HG02642 (cell line): ENCODE results near the gene SLX9.

Source experiments
- ATAC-seq: cut with Tn5 transposase; IDR thresholded peaks from one replicate; pipeline ENCODE4 v1.9.1; 2021; ENCODE audit warnings: mild to moderate bottlenecking; ENCODE audit not compliant: unreplicated experiment, poor library complexity

SLX9 gene

DNA sequence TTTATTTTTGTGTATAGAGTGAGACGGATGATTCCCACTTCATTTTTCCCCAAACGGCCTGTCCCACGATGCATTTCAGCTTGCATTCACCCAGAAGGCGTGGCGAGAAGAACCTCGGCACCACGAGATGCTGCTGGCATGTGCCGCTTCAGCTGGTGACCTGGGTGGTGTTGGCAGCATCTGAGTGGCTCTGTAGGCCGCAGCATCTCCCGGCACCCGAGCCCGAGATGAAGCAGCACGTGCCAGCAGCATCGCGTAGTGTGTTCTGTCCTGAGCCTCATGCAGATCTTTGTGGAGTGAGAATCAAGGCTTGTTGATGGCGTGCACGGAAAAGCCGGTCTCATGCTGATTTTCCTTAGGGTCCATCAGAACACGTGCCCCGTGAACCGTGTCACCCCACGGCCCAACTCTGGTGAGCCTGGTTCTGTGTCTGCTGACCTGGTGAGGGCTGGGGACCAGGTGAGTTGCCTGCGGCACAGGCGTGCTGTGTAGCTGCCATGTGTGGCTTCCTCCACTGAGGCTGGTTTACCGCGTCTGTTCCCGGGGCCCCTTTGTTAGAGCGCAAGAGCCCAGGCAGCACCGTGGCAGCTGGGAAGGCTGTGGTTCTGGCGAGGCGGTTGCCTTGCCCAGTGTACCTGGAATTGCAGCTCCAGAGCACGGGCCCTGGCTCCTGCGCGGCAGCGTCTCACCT is 16.7 kb downstream of the SLX9 start:
- ATAC-seq, result no peak

DNA sequence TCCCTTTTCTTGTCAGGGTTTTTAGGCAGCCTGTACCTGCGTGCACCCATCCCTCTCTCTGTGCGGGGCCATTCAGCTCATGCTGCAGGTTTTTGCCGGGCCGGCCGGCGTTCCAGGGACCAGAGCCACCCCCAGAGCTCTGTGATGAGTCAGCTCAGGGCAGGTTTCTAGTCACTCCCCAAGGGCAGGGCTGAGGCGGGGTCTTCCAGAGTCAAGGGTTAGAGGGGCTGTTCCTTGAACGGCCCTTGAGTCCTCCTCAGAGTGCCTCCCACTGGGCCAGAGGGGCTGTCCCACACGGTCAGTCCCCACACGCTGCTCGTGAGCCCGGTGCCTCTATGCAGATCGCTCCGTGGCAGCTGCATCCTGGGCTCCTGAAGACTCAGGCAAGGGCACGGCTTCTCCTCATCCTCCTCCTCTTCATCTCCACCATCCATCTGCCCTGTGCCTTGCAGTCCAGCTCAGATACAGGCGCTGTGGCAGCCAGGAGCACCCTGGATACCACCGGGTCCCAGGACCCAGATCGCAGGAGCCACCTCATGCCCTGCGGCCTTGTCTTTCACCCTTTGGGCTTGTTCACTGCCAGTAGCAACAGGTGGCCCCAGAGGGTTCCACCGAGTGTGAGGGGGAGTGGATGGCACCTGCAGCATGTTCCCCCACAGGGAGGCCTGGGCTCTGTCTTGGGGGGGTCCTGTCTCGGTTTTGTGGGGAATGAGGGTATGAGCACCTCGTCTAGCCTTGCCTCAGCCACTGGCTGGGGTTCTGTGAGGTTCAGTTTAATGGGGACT is 17.4 kb downstream of the SLX9 start:
- no peak for ATAC-seq

DNA sequence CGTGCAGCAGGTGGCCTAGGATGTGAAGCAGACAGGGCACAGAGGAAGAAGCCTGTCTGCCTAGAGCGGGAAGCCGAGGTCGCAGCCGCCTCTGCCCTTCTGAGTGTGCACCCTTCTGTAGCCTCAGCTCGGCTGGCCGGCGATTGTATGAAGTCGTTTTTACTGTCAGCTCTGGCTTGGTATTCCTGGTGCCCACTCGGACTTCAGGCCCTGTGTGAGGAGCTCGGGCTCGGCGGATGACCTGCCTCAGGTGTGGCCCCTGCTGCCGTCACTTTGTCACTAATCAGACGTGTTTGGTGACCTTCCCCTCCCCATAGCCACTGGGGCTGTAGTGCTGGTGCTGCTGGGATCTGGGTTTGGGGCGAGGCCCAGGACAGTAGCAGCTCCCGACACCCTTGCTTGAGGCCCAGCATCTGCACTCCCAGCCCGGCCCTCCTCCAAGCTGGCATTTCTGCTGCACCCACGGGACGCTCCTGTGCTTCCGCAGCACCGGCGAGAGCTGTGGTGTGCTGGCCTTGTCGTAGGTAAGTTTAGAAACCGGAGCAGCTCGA is 18.1 kb downstream of the SLX9 start:
- ATAC-seq, result no peak

DNA sequence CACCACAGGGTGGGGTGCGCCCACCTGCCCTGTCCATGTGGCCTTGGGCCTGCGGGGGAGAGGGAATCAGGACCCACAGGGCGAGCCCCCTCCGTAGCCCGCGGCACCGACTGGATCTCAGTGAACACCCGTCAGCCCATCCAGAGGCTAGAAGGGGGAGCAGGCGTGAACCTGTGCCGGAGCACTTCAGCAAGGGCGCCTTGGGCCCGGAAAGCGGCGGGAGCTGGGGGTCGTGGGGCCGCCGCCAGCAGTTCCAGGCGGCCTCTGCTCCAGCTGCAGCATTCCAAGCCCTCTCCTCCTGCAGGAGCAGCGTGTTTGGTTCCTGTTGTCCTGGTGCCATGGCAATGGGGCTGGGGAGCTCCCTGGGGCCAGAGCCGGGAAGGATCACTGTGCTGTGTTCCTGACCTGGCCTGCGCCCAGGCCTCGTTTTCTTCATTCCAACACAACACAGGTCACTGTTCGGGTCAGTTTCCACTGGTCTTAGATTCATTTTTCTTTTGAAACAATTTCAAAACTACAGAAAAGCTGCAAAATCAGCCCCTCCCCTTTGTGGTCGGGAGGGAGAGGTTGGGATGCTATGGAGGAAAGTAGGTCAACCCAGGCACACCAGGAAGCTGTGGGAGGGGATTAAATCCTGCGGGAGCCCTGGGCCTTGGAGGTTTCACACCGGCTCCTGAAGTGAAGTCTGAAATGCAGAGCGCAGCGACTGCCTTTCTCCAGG is 18.8 kb downstream of the SLX9 start:
- ATAC-seq, result no peak

DNA sequence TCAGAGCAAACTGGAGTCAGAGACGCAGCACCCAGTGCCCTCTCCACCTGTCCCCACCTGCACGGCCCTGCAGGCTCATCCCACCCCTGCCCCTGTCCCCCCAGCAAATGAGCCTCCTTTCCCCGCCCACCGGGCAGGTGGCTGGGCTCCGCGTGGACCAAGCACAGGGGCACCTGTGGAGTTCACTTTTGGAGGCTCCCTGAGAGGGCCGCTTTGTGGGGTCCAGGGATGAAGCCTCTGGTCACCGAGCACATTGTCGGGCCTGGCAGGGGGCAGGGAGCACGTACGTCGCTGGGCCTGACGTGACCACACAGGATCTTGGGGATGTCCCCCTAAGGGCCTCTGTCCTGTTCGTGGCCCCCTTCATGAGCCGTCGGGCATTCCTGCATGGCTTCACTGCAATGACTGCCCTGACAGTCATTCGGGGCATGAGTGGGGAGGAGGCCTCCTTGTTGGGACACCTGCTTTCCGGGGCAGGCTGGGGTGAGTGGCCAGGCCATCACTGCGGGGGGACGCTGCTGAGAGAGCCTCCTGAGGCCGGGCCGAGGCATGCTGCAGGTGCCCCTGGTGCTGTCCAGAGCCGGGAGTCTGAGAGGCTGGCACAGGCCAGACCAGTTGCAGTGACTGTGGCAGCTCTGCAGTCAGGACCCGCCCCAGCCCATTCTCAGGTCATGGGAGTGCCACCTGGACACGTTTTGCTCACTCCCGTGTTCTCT is 19.7 kb downstream of the SLX9 start:
- no peak for ATAC-seq

DNA sequence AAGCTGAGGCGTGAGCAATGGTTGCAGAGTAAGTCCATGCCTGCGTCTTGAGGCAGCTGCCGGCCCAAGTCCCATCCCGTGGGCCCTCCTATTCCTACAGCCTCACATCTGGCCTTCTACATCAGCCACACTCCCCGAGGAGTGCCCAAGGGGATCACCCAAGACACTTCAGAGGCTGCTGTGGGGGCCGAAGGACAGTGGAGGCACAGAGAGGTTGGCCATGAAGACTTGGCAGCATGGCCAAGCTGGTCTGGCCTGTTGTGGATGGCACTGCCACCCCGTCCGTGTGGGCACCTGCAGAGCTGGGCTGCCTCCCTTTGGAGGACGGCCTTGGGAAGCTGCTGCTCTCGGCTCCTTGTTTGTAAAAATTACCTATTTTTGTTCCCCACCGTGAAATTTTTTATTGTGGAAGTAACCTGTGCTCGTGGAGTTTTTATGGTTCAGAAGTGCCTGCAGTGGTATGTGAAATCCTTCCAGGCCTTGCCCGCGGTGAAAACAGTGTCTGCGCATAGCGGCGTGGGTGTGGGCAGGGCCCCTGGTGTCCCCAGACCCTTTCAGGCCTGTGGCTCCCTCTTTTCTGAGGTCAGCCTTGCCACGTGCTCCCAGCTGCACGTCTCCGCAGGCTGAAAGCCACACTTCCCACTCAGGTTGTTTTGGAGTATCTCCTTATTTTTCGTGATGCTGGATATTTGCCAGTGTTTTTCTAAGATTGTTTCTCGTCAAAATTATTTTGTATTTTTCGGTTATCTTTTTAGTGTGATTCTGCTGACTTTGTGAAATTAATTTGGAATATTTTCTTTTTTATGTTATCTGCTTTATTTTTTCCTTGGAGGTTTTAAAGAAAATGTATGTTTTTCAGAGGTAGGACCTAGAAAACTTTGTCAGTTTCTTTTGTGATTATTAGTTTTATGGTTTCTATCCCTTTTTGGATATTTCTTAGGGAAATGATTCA is 20.6 kb downstream of the SLX9 start:
- no peak for ATAC-seq

DNA sequence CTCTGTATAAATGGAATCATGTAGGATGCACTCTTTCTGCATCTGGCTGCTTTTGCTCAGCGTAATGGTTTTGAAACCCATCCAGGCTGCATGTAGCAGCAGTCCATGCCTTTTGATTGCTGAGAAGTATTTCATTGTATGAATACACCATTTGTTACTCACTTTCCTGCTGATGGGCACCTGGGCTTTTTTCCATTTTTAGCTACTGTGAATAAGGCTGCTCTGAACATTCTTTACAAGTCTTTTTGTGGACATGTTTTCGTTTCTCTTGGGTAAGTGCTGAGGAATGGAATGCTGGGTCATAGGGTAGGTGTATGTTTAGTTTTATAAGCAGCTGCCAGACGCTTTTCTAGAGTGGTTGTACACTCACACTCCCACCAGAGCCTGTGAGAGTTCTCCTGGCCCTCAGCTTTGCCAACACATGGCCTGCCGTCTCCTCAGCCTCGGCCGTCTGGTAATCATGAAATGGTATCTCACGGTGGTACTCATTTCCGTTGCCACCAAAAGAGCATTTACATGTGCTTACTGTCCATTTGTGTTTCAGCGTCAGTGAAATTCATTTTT is 22.7 kb downstream of the SLX9 start:
- no peak for ATAC-seq

DNA sequence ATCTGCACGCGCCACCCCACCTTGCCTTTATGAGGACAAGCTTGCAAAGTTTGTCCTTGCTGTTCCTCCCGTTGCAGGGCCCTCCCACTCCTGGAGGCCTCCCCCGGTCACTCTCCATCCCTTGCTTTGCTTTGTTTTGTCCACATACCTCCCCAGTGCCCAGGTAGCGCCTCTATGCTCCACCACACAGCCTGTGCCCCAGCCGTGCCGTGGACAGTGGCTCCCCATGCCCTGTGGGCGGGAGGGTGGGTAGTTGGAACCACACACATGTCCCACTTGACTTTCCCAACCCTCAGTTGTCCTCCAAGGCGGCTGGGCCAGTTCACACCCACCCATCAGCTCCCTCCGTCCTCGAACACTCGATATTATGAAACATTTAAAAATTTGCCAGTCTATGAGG is 24.6 kb downstream of the SLX9 start:
- no peak for ATAC-seq

DNA sequence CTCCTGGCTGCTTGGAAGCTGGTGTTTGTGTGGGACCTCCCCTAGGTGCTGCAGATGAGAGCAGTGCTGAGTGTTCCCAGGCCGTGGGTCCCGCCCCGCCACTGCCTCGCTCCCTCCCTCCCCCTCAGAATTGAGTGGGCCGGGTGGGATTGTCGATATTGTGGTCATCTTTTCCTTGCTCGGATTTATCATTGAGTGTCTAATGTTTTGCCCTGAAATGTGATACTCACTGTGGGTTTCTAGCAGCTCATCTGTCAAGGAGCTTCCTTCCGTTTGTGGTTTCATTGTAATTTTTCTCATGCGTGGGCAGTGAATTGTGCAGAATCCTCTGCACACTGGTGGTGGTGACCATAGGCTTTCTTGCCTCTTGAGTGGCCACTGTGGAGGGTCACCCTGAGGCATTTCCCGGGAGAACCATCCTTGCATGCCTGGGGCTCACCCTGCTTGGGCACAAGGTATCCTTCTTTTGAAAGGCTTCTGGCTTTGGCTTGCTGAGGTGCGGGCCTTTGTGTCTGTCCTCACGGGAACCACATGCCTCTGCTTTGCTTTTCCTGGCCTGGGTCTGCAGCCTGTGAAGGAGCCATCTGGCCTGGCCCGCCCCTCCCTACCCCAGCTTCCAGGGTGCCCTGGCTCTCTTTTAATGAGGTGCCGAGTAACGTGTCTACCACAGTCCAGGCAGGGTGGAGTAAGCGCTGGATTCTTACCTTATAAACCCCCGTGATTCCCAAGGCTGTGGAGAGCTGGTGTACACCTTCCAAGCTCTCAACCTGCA is 25.6 kb downstream of the SLX9 start:
- ATAC-seq, result no peak

DNA sequence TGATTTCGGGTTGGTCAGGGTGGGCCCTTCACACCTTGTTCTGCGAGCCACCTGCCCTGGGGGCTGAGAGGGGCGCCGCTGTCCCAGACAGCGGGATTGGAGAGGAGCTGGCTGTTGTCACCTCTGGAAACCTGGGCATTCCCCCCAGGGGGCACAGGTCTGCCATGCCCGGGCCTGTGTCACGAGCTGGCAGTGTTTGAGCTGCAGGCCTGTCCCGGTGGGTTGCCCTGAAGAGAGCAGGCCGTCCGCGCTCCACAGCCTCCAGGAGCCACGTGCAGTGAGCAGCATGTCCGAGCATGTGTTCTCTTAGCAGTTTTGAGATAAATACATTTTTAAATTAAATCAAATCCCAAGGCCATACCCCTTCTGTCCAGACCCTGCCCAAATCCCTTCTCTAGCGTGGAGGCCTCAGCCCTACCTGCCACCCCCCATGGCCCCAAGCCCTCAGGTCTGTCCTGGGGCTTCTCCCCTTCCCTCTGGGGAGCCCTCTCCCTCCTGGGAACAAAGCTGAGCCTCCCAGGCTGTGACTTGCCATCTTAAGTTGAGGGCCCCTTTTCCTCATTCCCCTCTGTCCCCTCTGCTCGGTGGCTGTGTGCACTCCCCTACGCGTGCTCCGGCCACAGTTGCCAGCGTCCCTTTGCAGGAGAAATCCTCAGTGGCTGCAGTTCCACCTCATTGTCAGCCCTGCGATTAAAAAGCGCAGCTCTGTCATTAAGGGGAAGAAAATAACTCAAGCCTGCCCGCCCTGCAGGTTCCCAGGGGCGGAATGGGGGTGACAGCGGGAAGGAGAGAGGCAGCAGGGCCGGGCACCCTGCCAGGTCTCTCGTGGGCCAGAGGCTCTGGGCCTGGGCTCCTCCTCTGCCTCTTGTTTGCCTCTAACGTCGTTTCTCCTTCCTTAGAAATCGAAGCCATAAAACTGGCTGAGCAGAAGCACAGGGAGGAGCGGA is 26.6 kb downstream of the SLX9 start:
- ATAC-seq, result no peak

DNA sequence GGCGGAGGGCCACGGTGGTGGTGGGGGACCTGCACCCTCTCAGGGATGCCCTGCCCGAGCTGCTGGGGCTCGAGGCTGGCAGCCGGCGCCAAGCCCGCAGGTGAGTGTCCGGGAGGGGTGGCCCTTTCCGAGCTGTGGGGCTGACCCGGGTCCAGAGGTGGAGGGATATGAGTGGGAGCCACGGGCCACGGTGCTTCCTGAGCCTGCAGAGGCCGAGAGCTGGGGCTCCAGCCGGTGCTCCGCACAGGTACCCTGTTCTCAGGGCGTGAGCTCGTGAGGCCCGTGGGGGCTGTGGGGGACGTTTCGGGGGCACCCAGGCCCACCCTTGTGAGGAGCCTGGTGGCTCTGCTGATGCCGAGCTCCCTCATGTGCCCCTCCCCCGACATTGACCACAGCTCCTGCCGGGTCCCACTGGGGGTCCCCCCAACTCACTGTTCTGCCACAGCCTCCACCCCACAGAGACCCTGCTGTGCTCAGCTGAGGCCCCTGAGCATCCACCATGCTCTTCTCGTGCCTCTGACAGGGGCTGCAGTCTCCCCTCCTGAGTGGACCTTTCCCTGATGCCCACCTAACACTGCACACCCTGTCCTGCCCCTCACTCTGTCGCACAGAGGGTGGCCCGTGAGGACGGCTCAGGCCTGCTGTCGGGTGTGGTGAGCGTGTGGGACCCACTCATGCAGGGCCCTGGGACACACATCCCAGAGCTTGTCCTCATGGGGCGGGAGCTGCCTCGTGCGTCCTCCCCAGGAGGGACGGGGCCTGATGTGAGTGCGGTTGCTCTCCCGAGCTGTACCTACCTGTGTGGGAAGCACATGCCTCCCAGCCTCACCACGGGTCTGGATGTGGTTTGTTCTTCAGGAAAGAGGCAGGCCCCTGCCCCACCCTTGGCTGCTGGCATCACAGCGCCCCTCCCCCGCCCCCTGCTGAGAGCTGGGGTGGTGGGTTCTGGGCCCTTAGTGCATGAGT is 27.5 kb downstream of the SLX9 start:
- ATAC-seq, result no peak

DNA sequence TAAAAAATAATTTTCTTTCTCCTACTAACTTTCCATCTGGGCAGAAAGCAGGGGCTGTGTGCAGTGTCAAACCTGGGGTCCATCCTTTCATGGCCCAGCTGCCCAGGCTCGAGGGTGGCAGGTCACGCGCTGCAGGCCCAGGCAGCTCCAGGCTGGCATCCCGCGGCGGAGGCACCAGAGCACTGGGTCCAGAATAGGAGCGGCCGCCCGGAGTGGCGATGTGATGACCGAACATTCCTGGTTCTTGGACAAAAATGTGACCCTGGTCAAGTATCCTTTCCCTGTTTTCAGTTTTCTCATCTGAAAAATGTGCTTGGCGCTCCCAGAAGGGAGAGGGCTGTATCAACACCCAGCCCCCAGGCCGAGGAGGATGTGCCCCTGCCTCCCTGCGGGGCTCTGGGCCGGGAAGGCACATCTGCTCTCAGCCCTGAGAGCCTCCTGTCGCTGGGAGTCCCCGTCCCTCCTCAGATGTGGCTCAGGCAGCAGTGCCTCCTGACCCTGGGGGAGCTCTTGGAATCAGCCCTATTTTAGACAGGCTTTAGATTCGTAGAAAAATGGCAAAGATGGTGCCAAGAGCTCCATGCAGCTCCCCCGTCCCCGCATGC is 29.3 kb downstream of the SLX9 start:
- ATAC-seq, result no peak

DNA sequence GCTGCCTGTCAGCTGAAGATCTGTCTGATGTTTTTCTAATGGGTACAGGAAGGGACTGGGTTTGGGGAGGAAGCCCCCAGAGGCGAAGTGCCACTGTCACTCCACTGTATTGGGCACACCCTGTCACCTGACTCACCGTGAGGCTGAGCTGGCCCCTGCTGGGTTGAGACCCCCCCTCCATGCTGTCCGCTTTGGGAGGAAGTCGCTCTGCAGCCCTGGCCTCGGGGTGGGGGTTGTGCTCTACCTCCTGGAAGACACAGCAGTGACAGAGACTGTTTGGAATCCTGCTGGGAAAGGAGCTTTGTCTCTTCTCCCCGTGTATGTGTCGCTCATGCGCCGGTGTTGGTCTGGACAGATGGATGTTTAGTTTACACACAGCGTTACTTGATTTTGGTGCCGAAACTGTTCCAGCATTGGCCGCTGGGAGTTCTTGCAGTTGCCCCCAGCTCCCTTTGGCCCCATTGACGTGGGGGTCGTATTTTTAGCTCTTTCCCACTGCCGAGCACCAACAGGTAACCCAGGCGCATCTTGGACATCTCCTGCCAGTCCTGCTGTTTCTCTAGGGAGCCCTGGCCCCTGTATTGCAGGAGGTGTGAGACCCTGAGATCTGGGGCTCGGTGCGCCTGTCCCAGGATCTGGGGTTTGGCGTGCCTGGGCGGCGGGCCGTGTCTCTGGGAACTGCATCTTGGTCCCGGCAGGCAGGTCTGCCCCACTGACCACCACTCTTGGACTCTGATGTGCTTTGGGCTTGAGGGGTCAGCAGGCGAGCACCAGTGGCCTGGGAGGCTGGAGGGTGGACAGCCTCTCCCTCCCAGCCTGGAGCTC is 30.3 kb downstream of the SLX9 start:
- no peak for ATAC-seq

DNA sequence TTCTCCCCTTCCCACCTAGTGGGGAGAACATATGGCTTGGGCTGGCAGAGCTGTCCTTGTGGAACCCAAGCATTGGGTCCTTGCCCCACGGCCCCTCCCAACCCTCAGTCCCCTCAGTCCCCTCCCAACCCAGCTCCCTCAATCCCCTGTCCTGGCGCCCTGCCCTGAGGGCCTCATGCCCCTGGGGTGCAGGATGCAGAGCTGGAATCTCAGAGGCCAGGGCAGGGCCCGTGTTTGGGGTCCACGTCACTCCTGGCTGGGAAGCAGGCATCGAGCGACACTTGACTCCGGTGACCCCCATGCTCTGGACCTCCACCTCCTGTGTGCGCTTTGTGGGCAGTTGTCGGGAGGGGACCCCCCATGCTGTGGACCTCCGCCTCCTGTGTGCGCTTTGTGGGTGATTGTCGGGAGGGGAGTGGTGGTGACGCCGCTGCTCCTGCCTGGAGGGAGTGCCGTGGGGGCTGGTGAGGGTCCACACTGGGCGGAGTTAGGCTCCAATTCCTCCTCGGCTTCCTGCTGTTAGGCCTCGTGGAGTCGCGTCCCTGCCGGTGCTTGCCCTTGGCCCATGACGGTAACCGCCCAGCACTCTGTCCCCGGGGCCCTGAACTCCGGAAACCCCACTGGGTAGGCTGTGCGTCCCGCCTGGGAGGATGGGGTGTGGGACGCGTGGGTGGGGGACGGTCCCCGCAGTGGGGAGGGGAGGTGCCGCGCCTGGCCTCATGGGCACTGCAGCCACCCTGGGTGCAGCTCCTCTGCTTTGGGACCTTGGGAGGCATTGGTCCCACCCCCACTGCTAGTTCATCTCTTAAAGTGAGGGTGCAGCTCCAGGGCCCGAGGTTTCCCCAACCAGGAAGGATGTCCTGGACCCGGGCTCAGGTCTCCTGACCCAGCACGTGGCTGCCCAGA is 31.2 kb downstream of the SLX9 start:
- no peak for ATAC-seq
